CD4-positive, alpha-beta memory T cell (primary cell): ENCODE measurements around the gene CCDC71. TPM values are rescaled to one million over a fixed set of nuclear protein-coding genes. Genes with fewer than 3 reads are reported as not detected.
A peak's percentile ranks its signal among the peaks of the same experiment; 100 is the strongest.

Source experiments
- CTCF ChIA-PET: fragments of 350-600 bp; sonication (Branson Sonifier 250); formaldehyde crosslinking; loops from one replicate; lab custom pipeline; 2021; ENCODE audit warnings: inconsistent platforms; ENCODE audit not compliant: partially characterized antibody; lab: Charles Lee
- POLR2A ChIA-PET: fragments of 350-600 bp; sonication (Branson Sonifier 250); formaldehyde crosslinking; loops from one replicate; lab custom pipeline; 2021; ENCODE audit not compliant: partially characterized antibody; lab: Charles Lee
- DNase-seq, 5 donors: peaks; one replicate each; pipeline versions ENCODE4 v3.0.0 to v3.0.0-alpha.2; 2020 to 2022; ENCODE audit warnings: mixed read lengths in 1 of 5
- H3K27ac ChIP-seq: one replicate; pipeline ENCODE4 v1.7.0; 2013; ENCODE audit warnings: low read depth, low read length
- H3K27me3 ChIP-seq: 2 replicates; pipeline ENCODE4 v1.7.0; 2013; ENCODE audit warnings: mild to moderate bottlenecking, low read length, moderate library complexity; ENCODE audit not compliant: insufficient read depth
- H3K36me3 ChIP-seq: 2 replicates; pipeline ENCODE4 v1.7.0; 2013; ENCODE audit warnings: mild to moderate bottlenecking, low read length, moderate library complexity; ENCODE audit not compliant: insufficient read depth
- H3K4me1 ChIP-seq: 2 replicates; pipeline ENCODE4 v1.7.0; 2013; ENCODE audit warnings: mild to moderate bottlenecking, low read length, moderate library complexity; ENCODE audit not compliant: insufficient read depth
- H3K4me3 ChIP-seq, 2 donors: one replicate each; pipeline ENCODE4 v1.7.0; 2013; ENCODE audit warnings: low read length in 2 of 2, mild to moderate bottlenecking in 1 of 2
- H3K9me3 ChIP-seq, 2 donors: one replicate each; pipeline ENCODE4 v1.7.0; 2013; ENCODE audit warnings: low read length in 2 of 2, control low read depth in 1 of 2; ENCODE audit not compliant: control insufficient read depth in 1 of 2
- H3K27ac Mint-ChIP-seq, 7 donors: one replicate each; pipeline ENCODE4 v1.8.0; 2020 to 2021; ENCODE audit warnings: mixed read lengths in 7 of 7, mild to moderate bottlenecking in 6 of 7, inconsistent platforms in 3 of 7, moderate library complexity in 3 of 7
- H3K27me3 Mint-ChIP-seq, 2 donors: one replicate each; pipeline ENCODE4 v1.8.0; 2020 to 2021; ENCODE audit warnings: mixed read lengths in 2 of 2
- H3K36me3 Mint-ChIP-seq, 2 donors: one replicate each; pipeline ENCODE4 v1.8.0; 2020 to 2021; ENCODE audit warnings: mixed read lengths in 2 of 2, inconsistent platforms in 1 of 2, mild to moderate bottlenecking in 1 of 2
- H3K4me1 Mint-ChIP-seq, 4 donors: one replicate each; pipeline ENCODE4 v1.8.0; 2020 to 2021; ENCODE audit warnings: mixed read lengths in 4 of 4, mild to moderate bottlenecking in 1 of 4
- H3K4me3 Mint-ChIP-seq, 8 donors: one replicate each; pipeline ENCODE4 v1.8.0; 2020 to 2021; ENCODE audit warnings: mixed read lengths in 8 of 8, mild to moderate bottlenecking in 7 of 8, moderate library complexity in 6 of 8, inconsistent platforms in 3 of 8
- H3K9me3 Mint-ChIP-seq, 8 donors: one replicate each; pipeline ENCODE4 v1.8.0; 2020 to 2021; ENCODE audit warnings: mixed read lengths in 8 of 8, mild to moderate bottlenecking in 5 of 8, inconsistent platforms in 3 of 8, moderate library complexity in 1 of 8
- intact Hi-C: fragments of 100-400 bp; cut with micrococcal nuclease; formaldehyde crosslinking; loops from one replicate; pipeline ENCODE4 v1.15.1; 2023
- polyA plus RNA-seq, 2 donors: library from polyadenylated mRNA; unstranded; fragments of 300-500 nt; fragmentation: Illumina TruSeq; gene quantifications; one replicate each; pipeline ENCODE4 v1.2.3, GENCODE V29; 2021
- total RNA-seq, 2 experiments: library from RNA; stranded (reverse); gene quantifications; one replicate each; pipeline ENCODE4 v1.2.3, GENCODE V29; 2021

The CCDC71 gene
- total and polyA plus RNA-seq, 4 experiments from 2014 or later: 0.13 to 33.5 (median 16.8) TPM

GRCh38 chr3:49120096-49120437 lies 46.1 kb downstream of the CCDC71 start:
- peaks cover 7 to 35% (median 21%) of the 10 kb centered on the region in 4 donors for H3K4me1 Mint-ChIP-seq
- POLR2A ChIA-PET: interaction anchor here (1.0 to 5.9 kb wide), 15 partner anchors 10 to 820 kb away, joined by 4 to 105 read pairs (median 10); partner anchors contain the start of genes CCDC71, IMPDH2, IP6K2 and NDUFAF3
- H3K9me3 ChIP-seq: no peaks in the 10 kb centered on the region
- intact Hi-C loops: loop anchor here (1.0 to 2.0 kb wide), 4 partner anchors 16 to 51 kb away; partner anchors contain the start of genes KLHDC8B, QARS1 and QRICH1
- H3K4me1 ChIP-seq: peaks cover 26% of the 10 kb centered on the region
- peak in 2 of 5 donors; percentile 14 to 16 for DNase-seq
- no peaks in the 10 kb centered on the region for H3K27me3 Mint-ChIP-seq
- CTCF ChIA-PET: interaction anchor here (1.0 to 3.2 kb wide), 7 partner anchors 10 to 132 kb away, joined by 3 to 24 read pairs (median 4); partner anchors contain the start of genes P4HTM, QRICH1 and WDR6
- no peaks in the 10 kb centered on the region for H3K9me3 Mint-ChIP-seq
- H3K36me3 Mint-ChIP-seq: peaks cover 23 to 26% of the 10 kb centered on the region in 2 donors
- peak overlapping the region; percentile 45 to 94 for H3K4me3 ChIP-seq
- peak overlapping the region; percentile 92 for H3K27ac ChIP-seq
- H3K27me3 ChIP-seq: no peaks in the 10 kb centered on the region
- peak overlapping the region; percentile 86 to 90 (median 89) for H3K4me3 Mint-ChIP-seq
- H3K36me3 ChIP-seq: peaks cover 30% of the 10 kb centered on the region
- H3K27ac Mint-ChIP-seq: peak overlapping the region; percentile 88 to 95 (median 92)

- H3K9me3 Mint-ChIP-seq: no peaks in the 10 kb centered on the region
- no peaks in the 10 kb centered on the region for H3K27me3 ChIP-seq
- intact Hi-C loops: no loop called here
- H3K4me3 ChIP-seq: peak overlapping the region; percentile 45 to 94
- H3K9me3 ChIP-seq: no peaks in the 10 kb centered on the region
- H3K27me3 Mint-ChIP-seq: no peaks in the 10 kb centered on the region
- DNase-seq: no peak
- H3K36me3 Mint-ChIP-seq: peaks cover 25 to 31% of the 10 kb centered on the region in 2 donors
- H3K36me3 ChIP-seq: peaks cover 36% of the 10 kb centered on the region
- POLR2A ChIA-PET: interaction anchor here (2.0 to 5.9 kb wide), 4 partner anchors 13 to 402 kb away, joined by 10 to 105 read pairs (median 39); partner anchors contain the start of genes IP6K2, QARS1 and QRICH1
- CTCF ChIA-PET: interaction anchor here (1.0 to 3.2 kb wide), 3 partner anchors 9 to 131 kb away, joined by 3 to 24 read pairs (median 17); partner anchors contain the start of genes P4HTM and QRICH1
- peak overlapping the region in 7 of 8 donors; percentile 86 to 90 (median 89) for H3K4me3 Mint-ChIP-seq
- peak overlapping the region; percentile 88 to 95 (median 92) for H3K27ac Mint-ChIP-seq
- H3K27ac ChIP-seq: peak overlapping the region; percentile 92
- H3K4me1 ChIP-seq: peaks cover 26% of the 10 kb centered on the region
- H3K4me1 Mint-ChIP-seq: peaks cover 7 to 35% (median 22%) of the 10 kb centered on the region in 4 donors
These were observed 46.7 kb downstream of the CCDC71 start for GRCh38 chr3:49119439-49119838.

- H3K4me1 ChIP-seq: peaks cover 26% of the 10 kb centered on the region
- no peak for DNase-seq
- no peak overlapping the region for H3K4me3 ChIP-seq
- no peaks in the 10 kb centered on the region for H3K9me3 ChIP-seq
- peaks cover 40% of the 10 kb centered on the region for H3K36me3 ChIP-seq
- Mint-ChIP-seq H3K4me3 (peak overlapping the region in 6 of 8 donors; percentile 64 to 90 (median 90)), H3K27ac (peak overlapping the region in 3 of 7 donors; percentile 47 to 93 (median 82)), H3K9me3 (no peaks in the 10 kb centered on the region), H3K4me1 (peaks cover 7 to 37% (median 22%) of the 10 kb centered on the region in 4 donors), H3K36me3 (peaks cover 29 to 35% of the 10 kb centered on the region in 2 donors), H3K27me3 (no peaks in the 10 kb centered on the region)
- H3K27me3 ChIP-seq: no peaks in the 10 kb centered on the region
- CTCF ChIA-PET: interaction anchor here (3.2 kb wide), 2 partner anchors 26 to 131 kb away, joined by 17 to 24 read pairs; partner anchors contain the start of genes P4HTM and QRICH1
- intact Hi-C loops: no loop called here
- H3K27ac ChIP-seq: peak overlapping the region; percentile 92
- POLR2A ChIA-PET: interaction anchor here (2.9 to 5.9 kb wide), 3 partner anchors 12 to 131 kb away, joined by 12 to 105 read pairs (median 66); partner anchors contain the start of genes QARS1 and QRICH1
These were observed 47.1 kb downstream of the CCDC71 start for GRCh38 chr3:49119036-49119435.

Other genes starting within 250 kb of the CCDC71 start
- 100 to 1,000 TPM; 141 to 149 TPM for gene ARIH2, start 247.5 kb downstream of the CCDC71 start, total RNA-seq
- 100 to 1,000 TPM; 109 to 153 TPM for gene ARIH2, start 247.5 kb downstream of the CCDC71 start, polyA plus RNA-seq
- 10 to 100 TPM; 79.3 to 87.3 TPM for gene P4HTM, start 176.1 kb downstream of the CCDC71 start, total RNA-seq
- gene P4HTM, start 176.1 kb downstream of the CCDC71 start, polyA plus RNA-seq: 10 to 100 TPM; 29.7 to 32.8 TPM
- 100 to 1,000 TPM; 287 to 295 TPM for gene WDR6, start 158.9 kb downstream of the CCDC71 start, total RNA-seq
- gene WDR6, start 158.9 kb downstream of the CCDC71 start, polyA plus RNA-seq: 100 to 1,000 TPM; 105 to 143 TPM
- gene DALRD3, start 147.8 kb downstream of the CCDC71 start, total RNA-seq: 10 to 100 TPM; 31.2 to 32.8 TPM
- 10 to 100 TPM; 32.2 to 41.3 TPM for gene DALRD3, start 147.8 kb downstream of the CCDC71 start, polyA plus RNA-seq
- 10 to 100 TPM; 77.9 to 85.7 TPM for gene NDUFAF3, start 144.2 kb downstream of the CCDC71 start, total RNA-seq
- 100 to 1,000 TPM; 145 to 169 TPM for gene NDUFAF3, start 144.2 kb downstream of the CCDC71 start, polyA plus RNA-seq
- gene IMPDH2, start 136.9 kb downstream of the CCDC71 start, total RNA-seq: 10 to 100 TPM; 87.5 to 89.6 TPM
- 10 to 100 TPM; 82.9 to 87.5 TPM for gene IMPDH2, start 136.9 kb downstream of the CCDC71 start, polyA plus RNA-seq
- gene QRICH1, start 72.3 kb downstream of the CCDC71 start, total RNA-seq: 100 to 1,000 TPM; 172 to 177 TPM
- gene QRICH1, start 72.3 kb downstream of the CCDC71 start, polyA plus RNA-seq: 10 to 100 TPM; 18.6 to 32.0 TPM
- 100 to 1,000 TPM; 199 TPM for gene QARS1, start 61.6 kb downstream of the CCDC71 start, total RNA-seq
- 100 to 1,000 TPM; 102 to 116 TPM for gene QARS1, start 61.6 kb downstream of the CCDC71 start, polyA plus RNA-seq
- gene USP19, start 45.5 kb downstream of the CCDC71 start, total RNA-seq: 100 to 1,000 TPM in 1 of 2 experiments, 10 to 100 TPM in 1; 91.7 to 105 TPM
- 10 to 100 TPM; 24.9 to 38.2 TPM for gene USP19, start 45.5 kb downstream of the CCDC71 start, polyA plus RNA-seq
- gene LAMB2, start 33.3 kb downstream of the CCDC71 start, total RNA-seq: 1 to 10 TPM in 1 of 2 experiments, not detected in 1; 1.1 TPM
- gene LAMB2, start 33.3 kb downstream of the CCDC71 start, polyA plus RNA-seq: not detected
- 1 to 10 TPM; 1.9 to 2.0 TPM for gene KLHDC8B, start 5.3 kb upstream of the CCDC71 start, total RNA-seq
- gene KLHDC8B, start 5.3 kb upstream of the CCDC71 start, polyA plus RNA-seq: 1 to 10 TPM; 1.3 to 1.8 TPM
- 1 to 10 TPM; 9.8 to 9.9 TPM for gene C3orf62, start 110.9 kb upstream of the CCDC71 start, total RNA-seq
- gene C3orf62, start 110.9 kb upstream of the CCDC71 start, polyA plus RNA-seq: 1 to 10 TPM in 1 of 2 donors, under 1 TPM in 1; 0.76 to 2.3 TPM
- 100 to 1,000 TPM; 111 to 114 TPM for gene USP4, start 173.7 kb upstream of the CCDC71 start, total RNA-seq
- gene USP4, start 173.7 kb upstream of the CCDC71 start, polyA plus RNA-seq: 10 to 100 TPM; 73.2 to 75.4 TPM
- gene GPX1, start 192.0 kb upstream of the CCDC71 start, total RNA-seq: 10 to 100 TPM; 75.7 to 77.7 TPM
- 100 to 1,000 TPM; 124 to 177 TPM for gene GPX1, start 192.0 kb upstream of the CCDC71 start, polyA plus RNA-seq
- 100 to 1,000 TPM; 246 to 269 TPM for gene RHOA, start 245.6 kb upstream of the CCDC71 start, total RNA-seq
- gene RHOA, start 245.6 kb upstream of the CCDC71 start, polyA plus RNA-seq: 100 to 1,000 TPM; 616 to 784 TPM
- gene TCTA, start 246.1 kb upstream of the CCDC71 start, total RNA-seq: 10 to 100 TPM; 38.0 to 39.0 TPM
- gene TCTA, start 246.1 kb upstream of the CCDC71 start, polyA plus RNA-seq: 10 to 100 TPM; 27.8 to 37.8 TPM